GM21423 (cell line): ENCODE measurements around the gene LRR1.
"Not testable (repeated sequence)": the region's sequence is repeated elsewhere in the genome, so short reads cannot be mapped to it uniquely, and the experiment has no call there.

Source experiments
- ATAC-seq: cut with Tn5 transposase; IDR thresholded peaks from one replicate; pipeline ENCODE4 v1.9.1; 2021; ENCODE audit warnings: mild to moderate bottlenecking, moderate library complexity; ENCODE audit not compliant: unreplicated experiment

The LRR1 gene

DNA sequence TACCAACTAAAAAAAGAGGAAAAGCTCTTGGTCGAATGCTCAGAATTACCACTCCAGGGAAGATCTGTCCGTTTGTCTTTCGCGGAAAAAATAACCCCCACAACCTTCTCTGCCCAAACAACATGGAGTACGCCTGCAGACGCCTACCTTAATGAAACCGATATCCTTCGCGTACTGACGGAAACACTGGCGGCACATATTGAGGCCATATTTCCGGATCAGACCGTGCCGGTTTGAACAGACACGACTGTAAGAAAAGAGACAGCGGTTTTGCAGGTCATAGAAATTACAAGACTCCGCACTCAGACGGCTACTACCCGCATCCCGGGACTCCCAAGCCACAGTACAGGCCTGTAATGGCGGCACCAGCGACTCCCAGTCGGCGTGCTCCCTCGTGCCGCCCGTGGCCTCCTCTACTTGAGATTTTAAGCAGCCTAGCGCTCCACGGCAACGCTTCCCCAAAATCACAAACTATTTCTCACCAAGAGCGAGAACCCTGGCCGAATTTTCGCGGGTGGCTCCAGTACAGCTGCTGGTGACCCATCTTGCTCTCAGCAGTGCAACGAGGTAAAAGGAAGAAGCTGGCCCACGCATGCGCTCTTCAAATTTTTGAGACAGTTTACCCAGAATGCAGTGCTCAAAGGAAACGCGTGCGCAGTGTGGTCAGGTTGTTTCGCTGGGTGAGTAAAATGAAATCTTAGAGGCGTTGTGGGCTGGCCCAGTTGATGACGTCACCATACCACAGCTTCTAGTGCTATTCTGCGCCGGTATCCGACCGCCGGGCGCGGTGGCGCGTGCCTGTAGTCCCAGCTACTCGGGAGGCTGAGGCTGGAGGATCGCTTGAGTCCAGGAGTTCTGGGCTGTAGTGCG is 12.7 kb upstream of the LRR1 start, which contains the start of gene RPS29:
Gene RPS29, minus strand, starts transcription at position 578 of the 870 bp plus-strand sequence. Its CDS starts 34 bp downstream, at position 544.
- peak; percentile 89 for ATAC-seq

DNA sequence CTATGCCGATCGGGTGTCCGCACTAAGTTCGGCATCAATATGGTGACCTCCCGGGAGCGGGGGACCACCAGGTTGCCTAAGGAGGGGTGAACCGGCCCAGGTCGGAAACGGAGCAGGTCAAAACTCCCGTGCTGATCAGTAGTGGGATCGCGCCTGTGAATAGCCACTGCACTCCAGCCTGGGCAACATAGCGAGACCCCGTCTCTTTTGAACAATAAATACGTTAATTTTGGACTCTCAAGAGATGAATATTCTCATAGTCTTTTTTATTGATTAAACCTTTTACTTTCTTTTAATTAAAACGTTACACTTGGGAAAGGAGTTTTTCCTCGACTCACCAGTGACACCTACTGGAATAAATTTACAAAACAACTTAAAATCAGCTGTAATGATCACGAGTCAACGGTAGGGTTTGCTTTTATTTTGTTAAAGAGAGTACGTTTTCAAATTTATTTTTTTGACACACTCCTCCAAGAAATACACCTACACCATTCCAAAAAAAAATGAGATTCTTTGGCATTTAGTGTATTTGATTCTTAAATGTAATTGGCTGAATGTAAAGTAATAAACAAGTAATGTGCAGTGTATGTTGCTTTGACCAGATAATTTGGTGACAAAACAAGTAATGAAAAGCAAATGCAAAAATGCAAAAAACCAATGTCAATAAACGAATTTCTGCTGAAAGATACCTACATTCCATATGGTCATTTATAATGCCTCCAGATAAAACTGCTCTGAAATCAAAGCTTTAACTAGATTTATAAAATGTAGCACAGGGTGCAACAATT is 11.9 kb upstream of the LRR1 start:
- ATAC-seq: peak; percentile 27

DNA sequence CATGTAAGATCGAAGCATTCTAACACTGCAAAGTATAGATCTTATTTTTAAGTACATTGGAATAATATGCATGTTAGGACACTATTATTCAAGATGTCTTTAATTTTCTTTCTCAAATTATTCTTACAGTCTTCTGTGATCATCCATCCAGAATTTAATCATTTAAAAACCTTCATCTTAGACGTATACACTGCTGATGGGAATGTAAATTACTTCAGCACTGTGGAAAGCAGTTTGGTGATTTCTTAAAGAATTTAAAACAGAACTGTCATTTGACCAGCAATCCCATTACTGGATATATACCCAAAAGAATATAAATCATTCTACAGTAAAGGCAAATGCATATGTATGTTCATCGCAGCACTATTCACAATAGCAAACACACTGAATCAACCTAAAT is 9.4 kb upstream of the LRR1 start:
- no peak for ATAC-seq

DNA sequence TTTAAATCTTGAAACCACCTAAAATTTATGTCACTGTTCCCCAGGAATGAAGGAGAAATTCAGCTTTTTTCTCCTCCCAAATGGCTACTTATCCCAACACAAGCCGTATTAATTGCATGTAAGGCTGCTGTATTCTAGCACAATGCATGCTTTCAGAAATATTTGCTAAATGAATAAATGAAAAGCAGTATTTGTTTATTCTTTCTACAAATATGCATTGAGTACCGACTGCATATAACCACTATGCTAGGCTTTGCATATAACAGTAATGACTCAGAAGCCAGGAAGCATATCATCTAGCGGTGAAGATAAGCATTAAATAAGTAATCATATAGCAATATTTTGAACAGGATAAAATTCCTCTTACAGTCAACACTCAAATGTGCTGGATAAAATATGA is 5.7 kb upstream of the LRR1 start:
- no peak for ATAC-seq

DNA sequence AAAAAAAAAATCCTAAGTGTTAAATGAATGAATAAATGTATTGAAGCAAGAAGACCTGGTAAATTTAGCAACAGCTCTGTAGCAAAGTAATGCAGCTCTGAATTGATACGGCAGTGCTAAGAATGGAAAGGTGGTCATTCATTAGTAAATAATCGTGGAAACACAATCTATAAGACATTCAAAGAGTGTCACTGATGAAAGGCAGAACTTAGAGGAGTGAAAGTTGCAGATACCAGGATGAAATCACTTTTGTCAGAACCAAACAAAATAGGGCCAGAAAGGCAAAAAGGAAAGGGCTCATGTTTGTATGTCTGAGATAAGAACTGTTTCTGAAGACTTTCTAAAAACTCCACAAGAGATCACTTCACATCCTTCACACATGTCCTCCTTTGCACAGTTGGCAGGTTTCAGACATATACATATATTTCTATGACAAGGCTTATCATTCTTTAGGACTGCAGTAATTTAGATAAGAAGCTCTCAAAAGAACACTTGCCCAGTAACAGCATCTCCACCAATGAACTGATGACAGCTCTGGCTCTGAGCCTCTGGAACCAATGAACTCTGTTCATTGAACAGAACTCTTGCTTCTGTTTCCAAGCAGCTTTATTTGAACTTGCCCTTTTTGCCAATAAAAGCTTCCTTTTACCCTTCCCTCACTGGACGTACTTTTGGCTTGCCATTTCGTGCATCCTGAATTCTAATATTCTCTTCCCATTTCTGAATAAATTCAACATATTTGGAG is 4.2 kb upstream of the LRR1 start:
- ATAC-seq: no peak

DNA sequence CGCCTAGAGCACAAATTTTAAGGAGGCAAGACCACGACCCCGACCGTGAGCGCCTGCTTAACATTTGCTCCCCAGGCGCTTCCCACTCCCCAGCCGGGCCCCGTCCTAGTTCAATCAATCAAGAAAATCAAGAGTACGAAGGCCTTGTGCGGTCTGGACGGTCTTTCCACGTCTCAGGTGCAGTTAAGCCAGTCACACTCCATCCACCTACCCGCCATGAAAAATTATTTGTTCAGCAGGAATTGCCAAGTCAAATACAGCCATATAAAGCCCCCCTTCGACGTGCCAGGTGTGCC is 603 bp upstream of the LRR1 start:
- ATAC-seq: peak; percentile 4

DNA sequence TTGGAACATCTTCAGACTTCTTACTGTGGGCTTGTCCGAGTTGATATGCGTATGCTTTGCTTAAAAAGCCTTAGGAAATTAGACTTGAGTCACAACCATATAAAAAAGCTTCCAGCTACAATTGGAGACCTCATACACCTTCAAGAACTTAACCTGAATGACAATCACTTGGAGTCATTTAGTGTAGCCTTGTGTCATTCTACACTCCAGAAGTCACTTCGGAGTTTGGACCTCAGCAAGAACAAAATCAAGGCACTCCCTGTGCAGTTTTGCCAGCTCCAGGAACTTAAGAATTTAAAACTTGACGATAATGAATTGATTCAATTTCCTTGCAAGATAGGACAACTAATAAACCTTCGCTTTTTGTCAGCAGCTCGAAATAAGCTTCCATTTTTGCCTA is 8.8 kb downstream of the LRR1 start:
- no peak for ATAC-seq

DNA sequence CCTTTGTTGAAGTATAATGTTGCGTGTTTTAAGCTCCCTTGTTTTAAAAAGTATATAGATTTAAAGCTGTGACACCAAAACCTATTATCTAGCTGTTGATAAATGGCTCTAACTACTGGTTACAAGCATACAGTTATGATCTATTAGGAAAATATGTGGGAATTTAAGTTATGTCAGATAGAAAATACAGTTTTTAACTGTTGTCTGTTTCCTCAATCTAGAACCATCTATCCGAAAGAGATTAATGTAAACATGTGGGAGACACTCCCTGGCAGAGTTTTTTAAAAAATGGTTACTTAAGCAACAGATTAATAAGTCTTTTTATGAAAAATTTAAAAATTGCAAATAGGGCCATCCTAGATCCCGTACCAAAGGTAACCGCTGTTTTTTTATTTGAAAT is 13.5 kb downstream of the LRR1 start:
- no peak for ATAC-seq

DNA sequence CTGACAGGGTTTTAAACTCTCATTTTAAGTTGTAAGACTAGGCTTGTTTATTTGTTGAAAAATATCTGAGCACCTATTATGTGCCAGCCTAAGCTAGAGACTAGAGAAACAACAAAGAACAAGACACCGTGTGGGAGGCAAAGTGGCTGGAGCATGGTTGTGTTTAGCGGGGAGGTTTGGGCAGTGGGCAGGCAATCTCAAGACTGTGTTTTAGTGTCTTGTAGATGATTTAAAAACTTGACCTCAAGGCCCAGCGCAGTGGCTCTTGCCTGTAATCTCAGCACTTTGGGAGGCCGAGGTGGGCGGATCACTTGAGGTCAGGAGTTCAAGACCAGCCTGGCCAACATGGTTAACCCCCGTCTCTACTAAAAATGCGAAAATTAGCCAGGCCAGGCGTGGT is 13.9 kb downstream of the LRR1 start:
- ATAC-seq: no peak

DNA sequence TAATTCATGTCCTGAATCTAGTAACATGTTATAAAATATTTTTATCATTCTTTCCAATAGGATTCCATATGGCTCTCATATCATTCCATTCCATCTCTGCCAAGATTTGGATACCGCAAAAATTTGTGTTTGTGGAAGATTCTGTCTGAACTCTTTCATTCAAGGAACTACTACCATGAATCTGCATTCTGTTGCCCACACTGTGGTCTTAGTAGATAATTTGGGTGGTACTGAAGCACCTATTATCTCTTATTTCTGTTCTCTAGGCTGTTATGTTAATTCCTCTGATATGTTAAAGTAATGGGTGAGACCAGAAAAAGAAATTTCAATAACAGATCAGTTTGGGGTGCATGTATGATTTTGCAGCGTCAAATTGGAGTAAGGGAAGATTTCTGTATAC is 15.5 kb downstream of the LRR1 start:
- ATAC-seq: no peak

DNA sequence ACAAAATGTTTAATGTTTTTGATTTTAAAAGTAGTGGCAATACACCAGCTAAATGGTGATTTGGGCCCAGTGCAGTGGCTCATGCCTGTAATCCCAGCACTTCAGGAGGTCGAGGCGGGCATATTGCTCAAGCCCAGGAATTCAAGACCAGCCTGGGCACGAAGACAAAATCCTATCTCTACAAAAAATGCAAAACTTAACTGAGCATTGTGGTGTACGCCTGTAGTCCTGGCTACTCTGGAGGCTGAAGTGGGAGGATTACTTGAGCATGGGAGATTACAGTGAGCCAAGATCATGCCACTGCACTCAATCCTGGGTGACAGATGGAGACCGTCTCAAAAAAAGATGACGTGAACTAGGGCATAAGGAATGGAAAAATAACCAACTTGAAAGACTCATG is 17.0 kb downstream of the LRR1 start:
- no peak for ATAC-seq

DNA sequence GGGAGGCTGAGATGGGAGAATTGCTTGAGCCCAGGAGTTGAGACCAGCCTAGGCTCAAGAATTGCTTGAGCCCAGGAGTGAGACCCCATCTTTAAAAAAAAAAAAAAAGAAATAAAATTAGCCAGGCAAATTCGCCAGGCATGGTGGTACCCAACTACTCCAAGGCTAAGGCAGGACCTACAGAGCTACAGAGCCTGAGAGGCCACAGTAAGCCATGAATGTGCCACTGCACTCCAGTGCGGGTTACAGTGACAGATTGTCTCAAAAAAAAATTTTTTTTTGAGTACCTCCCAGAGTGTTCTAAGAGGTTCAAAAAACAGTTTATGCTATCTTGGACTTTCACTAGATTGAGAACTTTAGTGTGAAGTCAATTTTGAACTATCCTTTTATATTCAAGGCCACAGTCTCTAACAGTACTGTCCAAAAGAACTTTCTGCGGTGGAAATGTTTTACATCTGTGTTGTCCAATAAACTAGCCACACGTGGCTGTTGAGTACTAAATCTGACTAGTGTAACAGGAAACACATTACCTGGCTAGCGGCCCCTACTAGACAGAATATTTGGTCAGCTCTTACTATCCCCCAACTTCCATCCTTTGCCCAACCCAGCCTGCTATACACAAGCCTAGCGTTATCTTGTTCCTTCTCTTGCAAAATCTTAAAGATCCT is 19.2 kb downstream of the LRR1 start:
- no peak for ATAC-seq

DNA sequence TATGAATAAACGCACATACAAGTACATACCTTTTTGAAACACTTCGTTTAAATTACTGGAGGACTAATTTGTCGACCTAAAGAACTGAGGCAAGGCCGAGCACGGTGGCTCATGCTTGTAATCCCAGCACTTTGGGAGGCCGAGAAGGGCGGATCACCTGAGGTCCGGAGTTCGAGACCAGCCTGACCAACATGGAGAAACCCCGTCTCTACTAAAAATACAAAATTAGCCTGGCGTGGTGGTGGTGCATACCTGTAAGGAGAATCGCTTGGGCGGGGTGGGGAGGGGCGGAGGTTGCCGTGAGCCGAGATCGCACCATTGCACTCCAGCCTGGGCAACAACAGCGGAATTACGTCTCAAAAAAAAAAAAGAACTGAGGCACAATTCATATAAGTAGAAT is 20.5 kb downstream of the LRR1 start:
- ATAC-seq: not testable (repeated sequence)

DNA sequence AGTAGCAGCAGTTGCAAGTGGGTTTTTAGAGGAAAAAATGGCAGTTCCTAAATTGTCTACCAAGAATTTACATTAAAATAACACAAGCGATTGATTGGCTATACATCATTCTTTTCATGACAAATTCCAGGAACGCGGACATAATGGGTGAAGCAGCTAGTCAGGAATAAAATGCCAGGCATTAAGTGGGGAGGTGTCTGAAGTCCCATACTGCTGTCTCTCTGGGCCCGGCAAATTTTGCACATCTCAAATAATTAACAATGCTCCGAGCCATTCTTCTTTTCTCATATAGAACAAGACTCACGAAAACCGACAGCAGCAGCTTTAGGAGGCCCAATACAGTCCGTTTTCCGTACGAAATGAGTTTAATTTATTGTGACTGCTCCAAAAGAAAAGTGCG is 21.0 kb downstream of the LRR1 start:
- no peak for ATAC-seq

DNA sequence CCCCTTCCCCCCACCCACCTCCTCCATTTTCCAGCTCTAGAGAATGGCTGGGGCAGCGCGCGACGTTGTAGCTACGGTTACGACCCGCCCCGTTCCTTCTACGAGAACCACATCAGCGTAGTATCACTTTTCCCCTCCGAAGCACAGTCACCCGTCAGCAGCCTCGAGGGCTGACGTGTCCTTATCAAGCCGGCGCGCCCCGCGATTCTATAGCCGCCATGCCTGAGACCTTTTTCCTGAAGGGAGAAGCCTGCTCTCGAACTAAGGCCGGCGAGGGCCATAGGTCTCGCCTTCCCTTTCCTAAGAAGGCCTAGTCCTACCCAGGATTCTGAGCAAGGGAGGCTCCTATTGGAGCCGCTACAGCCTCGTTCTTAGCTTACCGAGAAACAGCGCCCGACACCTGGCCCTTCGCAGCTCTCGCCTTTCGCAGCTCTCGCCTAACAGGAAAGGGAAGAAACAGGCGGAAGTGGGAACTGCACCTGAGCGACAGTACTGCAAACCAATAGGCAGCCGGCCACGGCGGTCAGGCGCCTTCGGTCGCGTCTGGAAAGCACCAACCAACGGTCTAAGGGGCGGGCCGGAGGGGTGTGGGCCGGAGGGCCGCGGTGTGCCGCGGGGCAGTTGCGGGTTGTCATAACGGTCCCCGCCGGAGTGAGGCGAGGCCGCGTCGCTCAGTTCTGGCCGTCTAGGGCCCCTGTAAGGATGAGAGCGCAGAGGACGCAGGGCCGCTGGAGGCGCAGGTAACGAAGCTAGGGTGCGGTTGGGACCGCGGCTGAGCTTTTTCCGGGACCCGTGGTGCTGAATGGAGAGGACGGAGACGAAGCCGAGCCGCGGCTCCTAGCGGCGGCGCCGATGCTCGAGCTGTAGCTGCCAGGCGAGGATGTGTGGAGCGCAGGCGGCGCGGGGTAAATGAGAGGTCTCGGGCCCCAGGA is 21.7 kb downstream of the LRR1 start, which contains the start of the genes MGAT2 and RPL36AL:
Gene MGAT2, plus strand, starts transcription at position 618 of the 932 bp plus-strand sequence. CDS start 470 bp downstream, outside the sequence.
Gene RPL36AL, minus strand, starts transcription at position 445 of the 932 bp plus-strand sequence. CDS start 1,522 bp downstream, outside the sequence.
- peak; percentile 96 for ATAC-seq

DNA sequence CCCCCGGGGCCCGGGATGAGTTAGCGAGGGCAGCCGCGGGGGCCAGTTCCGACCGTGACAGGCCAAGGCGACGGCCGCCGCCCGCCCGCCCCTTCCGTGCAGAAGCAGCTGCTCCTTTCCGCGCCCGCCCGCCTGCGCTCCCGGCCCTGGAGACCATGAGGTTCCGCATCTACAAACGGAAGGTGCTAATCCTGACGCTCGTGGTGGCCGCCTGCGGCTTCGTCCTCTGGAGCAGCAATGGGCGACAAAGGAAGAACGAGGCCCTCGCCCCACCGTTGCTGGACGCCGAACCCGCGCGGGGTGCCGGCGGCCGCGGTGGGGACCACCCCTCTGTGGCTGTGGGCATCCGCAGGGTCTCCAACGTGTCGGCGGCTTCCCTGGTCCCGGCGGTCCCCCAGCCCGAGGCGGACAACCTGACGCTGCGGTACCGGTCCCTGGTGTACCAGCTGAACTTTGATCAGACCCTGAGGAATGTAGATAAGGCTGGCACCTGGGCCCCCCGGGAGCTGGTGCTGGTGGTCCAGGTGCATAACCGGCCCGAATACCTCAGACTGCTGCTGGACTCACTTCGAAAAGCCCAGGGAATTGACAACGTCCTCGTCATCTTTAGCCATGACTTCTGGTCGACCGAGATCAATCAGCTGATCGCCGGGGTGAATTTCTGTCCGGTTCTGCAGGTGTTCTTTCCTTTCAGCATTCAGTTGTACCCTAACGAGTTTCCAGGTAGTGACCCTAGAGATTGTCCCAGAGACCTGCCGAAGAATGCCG is 22.6 kb downstream of the LRR1 start:
- ATAC-seq: peak; percentile 26

DNA sequence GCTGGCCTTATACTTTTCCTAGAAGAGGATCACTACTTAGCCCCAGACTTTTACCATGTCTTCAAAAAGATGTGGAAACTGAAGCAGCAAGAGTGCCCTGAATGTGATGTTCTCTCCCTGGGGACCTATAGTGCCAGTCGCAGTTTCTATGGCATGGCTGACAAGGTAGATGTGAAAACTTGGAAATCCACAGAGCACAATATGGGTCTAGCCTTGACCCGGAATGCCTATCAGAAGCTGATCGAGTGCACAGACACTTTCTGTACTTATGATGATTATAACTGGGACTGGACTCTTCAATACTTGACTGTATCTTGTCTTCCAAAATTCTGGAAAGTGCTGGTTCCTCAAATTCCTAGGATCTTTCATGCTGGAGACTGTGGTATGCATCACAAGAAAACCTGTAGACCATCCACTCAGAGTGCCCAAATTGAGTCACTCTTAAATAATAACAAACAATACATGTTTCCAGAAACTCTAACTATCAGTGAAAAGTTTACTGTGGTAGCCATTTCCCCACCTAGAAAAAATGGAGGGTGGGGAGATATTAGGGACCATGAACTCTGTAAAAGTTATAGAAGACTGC is 23.4 kb downstream of the LRR1 start:
- ATAC-seq: no peak

DNA sequence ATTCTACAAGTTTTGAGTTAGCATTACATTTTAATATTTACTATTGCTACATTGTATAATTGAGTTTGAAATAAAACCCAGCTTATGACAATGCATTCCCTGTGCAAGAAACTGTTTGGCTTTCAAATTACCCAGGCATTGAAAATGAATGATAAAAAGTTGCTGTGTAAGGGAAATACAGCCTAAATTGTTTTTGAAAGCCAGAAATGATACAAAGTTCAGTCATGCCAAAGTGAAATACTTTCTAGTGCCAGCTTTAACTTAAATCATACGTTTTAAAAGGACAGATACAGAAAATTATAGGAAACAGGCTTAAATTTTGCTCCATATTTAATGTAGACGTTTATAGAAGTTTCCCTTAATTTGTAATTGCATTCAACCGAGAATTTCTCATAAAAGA is 24.6 kb downstream of the LRR1 start:
- no peak for ATAC-seq
